NB4 (cell line): Measurements from ENCODE around the gene IFFO2.

Source experiments
- DNase-seq: peaks from one replicate; pipeline ENCODE4 v3.0.0; 2010; ENCODE audit warnings: low read depth
- H3K4me3 ChIP-seq: one replicate; pipeline ENCODE4 v1.5.1; 2011; ENCODE audit warnings: mild to moderate bottlenecking, low read depth, low read length, moderate library complexity
- CTCF ChIP-seq: IDR thresholded peaks from one replicate; pipeline ENCODE4 v1.5.1; 2012; ENCODE audit warnings: low read depth, low read length
- MAX ChIP-seq: IDR thresholded peaks from 2 replicates; pipeline ENCODE4 v1.6.1; 2011; ENCODE audit warnings: low read depth, low read length
- MYC ChIP-seq: IDR thresholded peaks from 2 replicates; pipeline ENCODE4 v1.6.1; 2011; ENCODE audit warnings: low read depth, low read length
- POLR2A ChIP-seq: IDR thresholded peaks from 2 replicates; pipeline ENCODE4 v1.6.1; 2011; ENCODE audit warnings: mild to moderate bottlenecking; ENCODE audit not compliant: insufficient read length; ENCODE audit errors: extremely low read depth

IFFO2 gene

DNA sequence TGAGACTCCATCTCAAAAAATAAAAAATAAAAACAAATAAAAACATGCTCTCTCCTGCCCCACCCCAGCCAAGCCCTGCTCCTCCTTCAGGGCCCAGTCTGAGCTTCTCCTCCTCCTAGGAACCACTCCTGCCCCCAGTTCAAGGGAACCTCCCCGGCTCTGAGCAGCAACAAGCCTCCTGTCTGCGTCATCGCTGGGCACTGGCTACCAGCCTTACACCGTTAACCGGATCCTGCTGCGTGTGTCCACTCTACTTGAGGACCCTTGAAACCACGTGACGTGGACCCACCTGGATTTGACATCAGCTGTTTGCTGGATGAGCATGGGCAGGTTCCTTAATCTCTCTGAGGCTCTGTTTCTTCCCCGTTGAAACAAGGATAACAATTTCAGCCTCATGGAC lies 95.4 kb downstream of the IFFO2 start:
- H3K4me3 ChIP-seq, result no peak overlapping the region
- DNase-seq, result no peak
- TF ChIP-seq MAX, result no peak
- no peak for TF ChIP-seq POLR2A
- no peak for TF ChIP-seq MYC
- TF ChIP-seq CTCF, result no peak

DNA sequence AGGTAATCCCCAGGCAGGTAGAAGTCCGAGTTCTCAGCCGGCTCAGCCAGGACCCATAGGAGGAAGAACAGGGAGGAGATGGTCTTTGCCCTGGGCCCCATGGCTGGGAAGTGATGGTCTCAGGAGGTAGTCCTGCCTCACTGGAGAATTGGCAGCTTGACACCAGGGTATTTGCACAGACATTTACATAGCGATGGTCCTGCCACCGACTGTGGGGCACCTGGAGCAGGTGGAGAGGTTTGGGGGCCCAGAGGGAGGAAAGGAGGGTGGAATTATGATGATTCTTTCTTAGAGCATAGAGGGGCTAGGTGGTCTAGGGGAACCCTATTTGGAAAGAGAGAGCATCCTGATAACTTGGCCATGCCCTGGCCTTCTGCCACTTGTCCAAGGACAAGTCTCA lies 96.9 kb downstream of the IFFO2 start, which contains the start of gene TAS1R2:
TAS1R2 (minus strand) TSS at position 101 of the 400 bp plus-strand sequence; CDS start at position 101, 0 bp downstream.
- TF ChIP-seq MAX (no peak), MYC (no peak)
- DNase-seq, result no peak
- no peak within 1 kb of the TSS for H3K4me3 ChIP-seq

GRCh38 chr1:18858070-18858688 lies 98.3 kb downstream of the IFFO2 start:
- DNase-seq, result no peak
- no peak overlapping the region for H3K4me3 ChIP-seq
- TF ChIP-seq MYC, result no peak
- TF ChIP-seq CTCF, result no peak
- no peak for TF ChIP-seq MAX
- no peak for TF ChIP-seq POLR2A

DNA sequence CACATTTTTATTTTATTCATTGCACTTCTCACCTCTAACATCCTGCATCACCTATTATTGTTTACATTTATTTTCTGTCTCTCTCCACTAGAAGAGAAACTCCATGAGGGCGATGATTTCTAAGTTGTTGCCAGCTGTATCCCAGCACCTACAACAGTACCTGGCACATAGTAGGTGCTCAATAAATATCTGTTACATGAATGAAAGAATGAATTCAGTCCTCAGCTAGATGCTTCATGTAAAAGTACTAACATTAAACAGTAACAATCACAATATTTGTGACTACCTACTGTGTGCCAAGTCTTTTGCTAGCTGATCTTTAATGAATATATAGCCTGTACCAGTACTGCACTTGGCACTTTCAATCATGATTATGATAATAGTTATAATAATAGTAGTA lies 100.0 kb downstream of the IFFO2 start:
- no peak for DNase-seq
- no peak overlapping the region for H3K4me3 ChIP-seq
- no peak for TF ChIP-seq MYC
- TF ChIP-seq CTCF, result no peak
- TF ChIP-seq MAX, result no peak
- no peak for TF ChIP-seq POLR2A

- H3K4me3 ChIP-seq, result no peak overlapping the region
- no peak for DNase-seq
- TF ChIP-seq POLR2A (no peak), MYC (no peak), MAX (no peak), CTCF (no peak)
Measured at GRCh38 chr1:18855573-18855972, 100.9 kb downstream of the IFFO2 start.

DNA sequence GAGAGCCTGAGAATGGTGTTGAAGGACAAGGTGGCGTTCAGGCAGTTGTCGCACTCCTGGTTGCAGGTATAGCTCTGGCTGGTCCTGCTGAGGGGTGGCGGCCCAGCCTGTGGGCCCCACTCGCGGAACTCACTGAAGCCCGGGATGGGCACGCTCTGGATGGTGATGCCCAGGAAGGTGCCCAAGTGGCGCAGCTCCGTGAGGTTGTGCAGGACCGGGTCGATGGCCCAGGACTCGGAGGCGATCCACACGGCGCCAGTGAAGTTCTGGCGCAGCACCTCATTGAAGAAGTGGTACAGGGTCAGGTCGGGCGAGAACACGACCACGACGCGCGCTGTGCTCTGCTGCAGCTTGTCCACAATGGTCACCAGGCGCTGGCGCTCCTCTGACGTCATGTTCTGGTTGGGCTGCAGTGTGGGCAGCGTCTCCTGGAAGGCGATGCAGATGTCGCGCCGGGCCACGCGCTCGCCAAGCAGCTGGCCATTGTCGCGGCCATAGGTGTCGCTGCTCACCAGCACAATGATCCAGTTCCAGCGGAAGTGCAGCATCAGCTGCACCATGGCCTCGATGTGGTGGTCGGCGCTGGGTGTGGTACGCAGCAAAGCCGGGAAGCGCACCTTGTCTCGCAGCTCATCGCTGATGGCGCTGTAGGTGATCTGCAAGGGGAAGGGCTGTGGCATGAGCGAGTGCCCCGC lies 102.0 kb downstream of the IFFO2 start:
- H3K4me3 ChIP-seq, result no peak overlapping the region
- no peak for DNase-seq
- no peak for TF ChIP-seq MYC
- no peak for TF ChIP-seq CTCF
- TF ChIP-seq MAX, result no peak
